Measurements from ENCODE around the gene APBB2. TPM values are rescaled to one million over a fixed set of nuclear protein-coding genes. Genes with fewer than 3 reads are reported as not detected.

APBB2 gene
- total and polyA plus RNA-seq, 2 experiments from 2014 or later = 35.8 to 74.8 TPM

GRCh38 chr4:40890199-40890598 is 324.1 kb downstream of the APBB2 start (continued):
- TF ChIP-seq ZNF462 (CRISPR knock-in tag; IDR thresholded peaks at IDR 0.05) = no peak
- TF ChIP-seq ETS1 (IDR thresholded peaks at IDR 0.05) = no peak
- no peak for TF ChIP-seq STAT1 (IDR thresholded peaks at IDR 0.05; ENCODE audit: unreplicated experiment)

- Histone ChIP-seq H4K20me1 (replicated peaks; ENCODE audit: insufficient read depth) (no peaks in the 10 kb centered on the region), H2AFZ (no peak overlapping the region), H3K4me3 (no peak overlapping the region), H3K27ac (ENCODE audit: low read depth) (no peak overlapping the region), H3K4me2 (no peak overlapping the region), H3F3A (replicated peaks; ENCODE audit: low read depth) (no peaks in the 10 kb centered on the region; the same call in 1 of the 2 replicates), H3K9me2 (ENCODE audit: insufficient read depth) (no peaks in the 10 kb centered on the region), H3K4me1 (ENCODE audit: insufficient read depth) (no peaks in the 10 kb centered on the region), H3K27me3 (ENCODE audit: insufficient read depth) (no peaks in the 10 kb centered on the region), H3K36me3 (ENCODE audit: insufficient read depth) (no peaks in the 10 kb centered on the region), H3K79me2 (replicated peaks; ENCODE audit: insufficient read depth) (no peaks in the 10 kb centered on the region)
- Mint-ChIP-seq H3K36me3 (ENCODE audit: low read depth) (peaks cover 4% of the 10 kb centered on the region; the same call in 1 of the 3 replicates), H3K27me3 (ENCODE audit: insufficient read depth, low read depth, poor library complexity) (peaks cover 1% of the 10 kb centered on the region), H3K4me1 (peaks cover 3% of the 10 kb centered on the region; the same call in 1 of the 3 replicates), H3K27ac (no peak overlapping the region), H3K9me3 (no peaks in the 10 kb centered on the region), H3K4me3 (no peak overlapping the region)
- no peak for DNase-seq (ENCODE audit: low spot score)
- no peak for ATAC-seq
- TF ChIP-seq EZH2phosphoT487 (IDR thresholded peaks at IDR 0.05; ENCODE audit: unreplicated experiment) = no peak
- no peak for TF ChIP-seq NANOG (IDR thresholded peaks at IDR 0.05; ENCODE audit: borderline replicate concordance)
- TF ChIP-seq JUNB (IDR thresholded peaks at IDR 0.05; ENCODE audit: unreplicated experiment) = no peak
- no peak for TF ChIP-seq CREB1 (CRISPR knock-in tag; IDR thresholded peaks at IDR 0.05; ENCODE audit: low read depth)
- TF ChIP-seq CTCF (conservative IDR thresholded peaks at IDR 0.05; ENCODE audit: low read depth in 2 of 2) = no peak
- no peak for TF ChIP-seq STAT1 (IDR thresholded peaks at IDR 0.05; ENCODE audit: unreplicated experiment)
These were observed 325.4 kb downstream of the APBB2 start for GRCh38 chr4:40888933-40889332.
